ENCODE results near the gene GFRAL.
A peak's percentile ranks its signal among the peaks of the same experiment; 100 is the strongest.

- TF ChIP-seq POLR2A (IDR thresholded peaks at IDR 0.05; ENCODE audit: low read depth, low read length) (no peak), TAF1 (IDR thresholded peaks at IDR 0.05; ENCODE audit: low read depth, low read length) (no peak), PAX5 (IDR thresholded peaks at IDR 0.05; ENCODE audit: insufficient read depth, low read length, severe bottlenecking) (no peak), POLR2AphosphoS5 (IDR thresholded peaks at IDR 0.05; ENCODE audit: low read depth, low read length) (no peak), POU2F2 (IDR thresholded peaks at IDR 0.05; ENCODE audit: low read depth, low read length) (no peak), SPI1 (IDR thresholded peaks at IDR 0.05; ENCODE audit: low read depth, low read length) (peak; percentile 83)
These were observed 40.4 kb upstream of the GFRAL start for GRCh38 chr6:55286824-55287223.

Data from GM12891 (cell line).